Cardiac septum (tissue), 1 donor: Measurements from ENCODE around the gene TP63. TPM values are rescaled to one million over a fixed set of nuclear protein-coding genes. Genes with fewer than 3 reads are reported as not detected.

Experiments
- DNase-seq: peaks from one replicate; pipeline ENCODE4 v3.0.0-alpha.2; 2020; ENCODE audit warnings: low spot score
- intact Hi-C: fragments of 100-400 bp; cut with DNase I; formaldehyde crosslinking; loops from one replicate; pipeline ENCODE4 v1.14.0; 2022
- total RNA-seq: library from RNA; stranded (reverse); fragmentation: NEBNext Ultra II Directional; extraction: Animal tissue kit (Norgen Biotek cat#: 25700); gene quantifications from one replicate; pipeline ENCODE4 v1.2.1, GENCODE V29; 2021
- donor health status: DM: no; HTN: no; CAD: no.

The TP63 gene
- total RNA-seq, 1 donor from 2014 or later, result 0.40 TPM

- intact Hi-C loops, result no loop called here
- no peak for DNase-seq
Observed at GRCh38 chr3:189799366-189799765, 168.2 kb downstream of the TP63 start.

GRCh38 chr3:189800436-189800835 lies 169.2 kb downstream of the TP63 start:
- no peak for DNase-seq
- intact Hi-C loops, result no loop called here

GRCh38 chr3:189803254-189803653 lies 172.1 kb downstream of the TP63 start:
- no peak for DNase-seq
- intact Hi-C loops, result no loop called here

- intact Hi-C loops, result no loop called here
- no peak for DNase-seq
Observed at GRCh38 chr3:189805375-189806067, 174.3 kb downstream of the TP63 start.

- no peak for DNase-seq
- intact Hi-C loops, result no loop called here
Observed at GRCh38 chr3:189806171-189806951, 175.2 kb downstream of the TP63 start.

- intact Hi-C loops, result no loop called here
- no peak for DNase-seq
Observed at GRCh38 chr3:189808246-189809007, 177.2 kb downstream of the TP63 start.

- DNase-seq, result no peak
- intact Hi-C loops, result no loop called here
Observed at GRCh38 chr3:189809583-189809982, 178.4 kb downstream of the TP63 start.

- no peak for DNase-seq
- intact Hi-C loops, result no loop called here
Observed at GRCh38 chr3:189812806-189813465, 181.7 kb downstream of the TP63 start.

- no peak for DNase-seq
Observed at GRCh38 chr3:189813647-189814240, 182.6 kb downstream of the TP63 start.

GRCh38 chr3:189820365-189820720 lies 189.2 kb downstream of the TP63 start:
- DNase-seq, result no peak

More at GRCh38 chr3:189813647-189814240, 182.6 kb downstream of the TP63 start:
- intact Hi-C loops, result no loop called here

GRCh38 chr3:189821262-189821661 lies 190.1 kb downstream of the TP63 start:
- no peak for DNase-seq
- intact Hi-C loops, result no loop called here

More at GRCh38 chr3:189820365-189820720, 189.2 kb downstream of the TP63 start:
- intact Hi-C loops, result no loop called here

GRCh38 chr3:189822726-189823125 lies 191.5 kb downstream of the TP63 start:
- intact Hi-C loops, result no loop called here

GRCh38 chr3:189824629-189825312 lies 193.6 kb downstream of the TP63 start:
- intact Hi-C loops, result no loop called here
- no peak for DNase-seq

More at GRCh38 chr3:189822726-189823125, 191.5 kb downstream of the TP63 start:
- no peak for DNase-seq

GRCh38 chr3:189826566-189826965 lies 195.4 kb downstream of the TP63 start:
- intact Hi-C loops, result no loop called here
- DNase-seq, result no peak

GRCh38 chr3:189827108-189827507 lies 195.9 kb downstream of the TP63 start:
- intact Hi-C loops, result no loop called here
- no peak for DNase-seq

GRCh38 chr3:189830401-189830800 lies 199.2 kb downstream of the TP63 start:
- intact Hi-C loops, result no loop called here
- DNase-seq, result no peak

- intact Hi-C loops, result no loop called here
- no peak for DNase-seq
Observed at GRCh38 chr3:189833266-189833665, 202.1 kb downstream of the TP63 start.

- intact Hi-C loops, result no loop called here
Observed at GRCh38 chr3:189833996-189834395, 202.8 kb downstream of the TP63 start.

GRCh38 chr3:189834462-189834861 lies 203.3 kb downstream of the TP63 start:
- intact Hi-C loops, result no loop called here
- DNase-seq, result no peak

More at GRCh38 chr3:189833996-189834395, 202.8 kb downstream of the TP63 start:
- DNase-seq, result no peak
